HG03095 (cell line): ENCODE measurements around the gene SAMD4A.

Experiments
- ATAC-seq: cut with Tn5 transposase; IDR thresholded peaks from one replicate; pipeline ENCODE4 v1.9.1; 2021; ENCODE audit warnings: moderate library complexity; ENCODE audit not compliant: unreplicated experiment

The SAMD4A gene

GRCh38 chr14:54629635-54630360 lies 62.9 kb downstream of the SAMD4A start:
- no peak for ATAC-seq

DNA sequence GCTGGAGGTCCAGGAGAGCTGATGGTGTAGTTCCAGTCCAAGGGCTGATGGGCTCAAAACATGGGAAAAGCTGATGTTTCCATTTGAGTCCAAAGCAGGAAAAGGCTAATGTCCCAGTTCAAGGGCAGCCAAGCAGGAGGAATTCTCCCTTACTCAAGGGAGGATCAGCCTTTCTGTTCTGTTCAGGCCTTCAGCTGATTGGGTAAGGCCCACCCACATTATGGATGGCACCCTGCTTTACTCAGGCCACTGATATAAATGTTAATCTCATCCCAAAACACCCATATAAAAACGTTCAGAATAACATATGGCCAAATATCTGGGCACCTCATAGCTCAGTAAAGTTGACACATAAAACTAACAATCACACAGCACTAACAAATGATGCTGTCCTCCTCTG lies 64.1 kb downstream of the SAMD4A start:
- no peak for ATAC-seq

- no peak for ATAC-seq
Measured at GRCh38 chr14:54632452-54632851, 65.5 kb downstream of the SAMD4A start.

GRCh38 chr14:54633076-54633475 lies 66.1 kb downstream of the SAMD4A start:
- no peak for ATAC-seq

GRCh38 chr14:54637270-54638134 lies 70.6 kb downstream of the SAMD4A start:
- ATAC-seq = no peak

- no peak for ATAC-seq
Measured at GRCh38 chr14:54638135-54638446, 71.2 kb downstream of the SAMD4A start.

GRCh38 chr14:54639611-54640010 lies 72.7 kb downstream of the SAMD4A start:
- ATAC-seq = no peak

DNA sequence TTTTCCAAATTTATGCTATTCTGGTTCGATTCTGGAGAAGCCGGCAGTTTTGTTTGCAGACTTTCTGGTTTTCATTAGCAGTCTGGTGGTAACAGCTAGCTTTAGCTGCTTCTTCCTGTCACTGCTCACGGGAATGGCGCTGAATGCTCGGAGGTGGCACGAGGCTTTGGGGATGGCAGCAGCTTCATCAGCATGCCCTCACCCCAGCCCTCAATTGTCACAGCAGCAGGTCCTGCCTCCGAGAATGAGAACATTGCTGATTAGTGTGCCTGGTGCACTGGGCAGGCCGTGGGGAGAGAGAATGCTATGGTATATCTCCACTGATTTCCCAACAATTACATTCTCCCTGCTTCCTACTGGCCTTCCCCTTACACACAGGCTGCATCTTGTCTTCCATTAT lies 73.6 kb downstream of the SAMD4A start:
- ATAC-seq = no peak

DNA sequence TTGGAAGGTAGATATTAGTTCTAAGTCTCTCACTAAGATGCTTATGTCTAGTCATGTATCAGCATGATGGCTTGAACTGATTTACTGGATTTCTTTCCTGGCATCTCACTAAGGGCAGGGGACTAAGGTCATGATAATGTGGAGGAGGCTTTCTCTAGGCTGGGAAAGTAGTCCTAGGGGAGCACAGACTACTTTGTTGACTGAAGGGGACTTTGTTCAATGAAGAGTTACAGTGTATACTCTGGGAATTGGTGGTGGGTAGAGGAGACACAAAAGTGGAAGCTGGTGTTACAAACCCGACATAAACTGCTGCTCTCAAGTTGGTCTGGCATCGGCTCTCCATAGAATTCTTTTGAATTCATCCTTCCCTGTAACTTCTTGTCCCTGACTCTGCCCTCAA lies 75.2 kb downstream of the SAMD4A start:
- ATAC-seq = no peak

DNA sequence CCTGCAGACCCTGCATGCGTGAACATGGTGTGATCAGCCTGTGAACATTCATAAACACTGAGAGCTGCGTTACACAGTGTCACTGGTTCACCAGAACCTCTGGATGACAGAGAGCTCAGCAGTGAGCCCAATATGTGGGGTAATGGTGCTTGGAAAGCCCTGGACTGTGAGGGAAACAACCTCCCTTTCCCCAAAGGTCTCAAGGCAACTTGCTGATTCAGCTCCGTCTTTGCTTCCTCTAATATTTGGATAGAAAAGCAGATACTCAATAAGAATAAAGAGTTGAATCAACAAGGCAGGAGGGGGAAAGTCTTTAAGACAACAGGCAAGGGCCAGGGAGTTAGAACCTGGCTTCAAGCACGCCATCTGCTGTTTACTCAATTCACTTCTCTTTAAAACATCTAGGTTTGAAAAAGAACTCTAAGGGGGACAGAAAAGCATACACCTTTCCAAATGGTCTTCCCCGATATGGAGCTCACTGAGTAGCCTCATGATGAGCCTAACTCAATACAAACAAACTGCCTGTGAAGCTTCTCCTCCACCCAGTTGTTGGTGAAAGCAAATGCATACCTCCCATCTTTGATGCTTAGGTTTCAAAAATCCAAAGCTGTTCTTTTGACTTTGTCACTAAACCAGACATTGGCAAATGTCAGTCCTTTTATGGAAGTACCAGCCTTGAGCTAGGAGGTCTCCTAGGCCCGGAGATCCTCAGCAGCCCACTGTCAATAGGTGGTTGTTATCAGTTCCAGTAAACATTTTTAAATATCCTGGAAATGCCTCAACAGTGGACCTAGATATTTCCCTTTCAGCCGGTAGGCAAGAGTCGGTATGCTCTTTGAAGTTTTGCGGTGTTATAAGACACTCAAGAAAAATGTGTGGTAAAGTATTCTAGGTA lies 76.1 kb downstream of the SAMD4A start:
- ATAC-seq = no peak

- ATAC-seq = no peak
Measured at GRCh38 chr14:54643696-54644176, 76.8 kb downstream of the SAMD4A start.

- ATAC-seq = no peak
Measured at GRCh38 chr14:54645639-54646038, 78.7 kb downstream of the SAMD4A start.

DNA sequence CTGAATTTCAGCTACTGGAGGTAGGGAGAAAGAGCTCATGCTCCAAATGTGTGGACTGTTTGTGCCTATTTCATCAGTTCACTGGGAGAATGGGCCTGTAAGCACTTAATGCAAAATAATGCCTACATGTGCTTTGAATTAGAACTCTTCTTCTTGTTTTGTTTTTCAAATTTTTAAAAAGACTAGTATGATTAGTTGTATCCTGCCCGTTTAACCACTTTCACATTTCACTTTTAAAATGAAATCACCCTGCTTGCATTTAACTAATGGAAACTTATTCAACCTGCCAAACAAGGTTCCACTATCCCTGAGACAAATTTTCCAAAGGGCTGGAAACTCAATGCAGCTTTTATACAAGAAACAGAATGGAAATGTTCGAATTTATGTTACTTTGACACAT lies 79.7 kb downstream of the SAMD4A start:
- no peak for ATAC-seq

DNA sequence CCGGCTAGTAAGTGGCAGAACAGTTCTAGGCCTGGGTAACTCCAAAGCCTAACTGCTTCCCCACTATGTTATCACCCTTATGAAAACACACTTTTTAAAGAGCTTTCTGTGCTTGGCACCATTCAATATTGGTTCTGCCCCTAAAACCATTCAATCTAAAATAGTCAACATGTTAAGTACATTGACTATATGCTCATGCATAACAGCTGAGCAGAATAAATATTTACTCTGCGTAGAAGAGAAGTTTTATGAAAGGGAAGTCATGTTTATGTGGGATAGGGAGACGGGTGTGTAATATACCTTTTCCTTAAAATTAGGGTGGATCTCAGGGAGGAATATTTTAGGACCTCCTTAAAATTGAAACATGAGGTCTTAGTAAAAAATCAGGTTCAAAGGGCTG lies 80.5 kb downstream of the SAMD4A start:
- ATAC-seq = no peak

GRCh38 chr14:54649056-54649455 lies 82.1 kb downstream of the SAMD4A start:
- no peak for ATAC-seq

DNA sequence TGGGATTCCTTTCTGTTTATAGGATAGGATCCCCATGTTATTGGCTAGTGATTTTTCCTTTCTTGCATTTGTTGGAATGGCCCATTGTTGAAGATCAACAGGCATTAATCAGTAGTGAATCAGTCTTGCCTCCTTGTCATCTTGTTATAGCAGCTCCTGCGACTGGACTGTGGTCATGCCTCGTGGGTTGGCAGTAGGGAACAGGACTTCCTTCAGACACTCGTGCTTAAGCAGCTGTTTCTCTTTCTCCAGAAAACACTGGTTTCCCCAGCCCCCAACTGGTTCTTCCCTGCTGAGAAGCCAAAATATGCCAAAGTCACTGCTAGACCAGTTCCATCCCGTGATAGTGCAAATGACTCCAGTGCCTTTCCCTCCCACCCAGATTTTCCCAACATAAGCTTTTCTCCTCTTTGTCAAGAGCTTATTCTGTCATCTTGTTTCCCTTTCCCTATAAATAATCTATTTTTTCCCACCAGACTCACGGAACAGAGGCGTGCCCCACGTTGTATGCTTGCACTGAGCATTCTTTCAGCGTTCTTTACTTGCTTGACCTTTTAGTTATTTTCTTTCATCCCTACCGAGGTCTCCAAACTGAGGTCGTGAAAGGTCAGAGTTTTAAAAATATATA lies 83.5 kb downstream of the SAMD4A start:
- no peak for ATAC-seq

- no peak for ATAC-seq
Measured at GRCh38 chr14:54650959-54651351, 84.0 kb downstream of the SAMD4A start.

DNA sequence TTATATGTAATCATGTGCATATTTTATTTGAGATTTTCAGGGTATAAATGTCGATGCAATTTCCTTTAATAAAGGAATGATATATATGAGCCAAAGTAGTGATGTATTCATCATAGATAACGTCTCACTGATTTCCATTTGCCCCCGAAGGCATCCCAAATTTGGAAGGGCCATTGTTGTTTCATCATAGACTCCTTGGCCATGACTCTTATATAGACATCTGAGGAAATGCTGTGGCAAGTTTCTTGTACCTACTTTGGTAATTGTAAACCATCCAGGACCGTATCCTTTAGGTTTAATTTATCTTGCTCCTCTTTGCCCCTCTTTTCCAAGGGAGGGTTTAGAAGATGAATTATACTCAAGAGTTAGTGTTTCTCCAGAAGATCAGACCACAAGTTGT lies 84.7 kb downstream of the SAMD4A start:
- ATAC-seq = no peak

- no peak for ATAC-seq
Measured at GRCh38 chr14:54652188-54652587, 85.3 kb downstream of the SAMD4A start.

DNA sequence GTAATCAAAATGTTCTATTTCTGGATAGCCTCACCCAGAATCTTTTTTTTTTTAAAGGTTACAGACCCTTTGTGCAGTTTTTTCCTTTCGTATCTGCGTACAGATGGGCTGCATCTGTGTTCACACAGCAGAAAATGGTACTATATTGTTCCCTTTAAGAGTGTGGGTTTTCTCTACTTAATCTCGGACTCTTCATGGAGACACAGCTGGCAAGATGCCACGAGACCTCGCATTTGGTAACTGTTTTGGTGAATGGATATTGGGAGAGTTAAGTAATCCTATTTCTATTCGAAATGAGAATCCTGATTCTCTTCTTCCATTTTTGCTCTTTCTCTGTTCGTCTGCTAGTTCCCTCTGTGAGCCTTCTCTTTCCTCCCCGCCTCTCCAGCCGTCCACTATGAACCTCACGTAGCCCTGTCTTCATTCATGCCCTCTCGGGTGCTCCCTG lies 85.7 kb downstream of the SAMD4A start:
- no peak for ATAC-seq
